ENCODE measurements around the gene GPER1.
A peak's percentile ranks its signal among the peaks of the same experiment; 100 is the strongest.
"Not testable (repeated sequence)": the region's sequence is repeated elsewhere in the genome, so short reads cannot be mapped to it uniquely, and the experiment has no call there.

Gene GPER1

GRCh38 chr7:1137517-1138167 lies 49.7 kb downstream of the GPER1 start:
- TF ChIP-seq CTCF (IDR thresholded peaks at IDR 0.05; ENCODE audit: low read depth, low read length, missing control alignments), result no peak
- no peak for DNase-seq (ENCODE audit: extremely low read depth, low read depth)
- H3K4me3 ChIP-seq (replicated peaks; ENCODE audit: low read depth, low read length), result peak overlapping the region; percentile 62

- no peak overlapping the region for H3K4me3 ChIP-seq (replicated peaks; ENCODE audit: low read depth, low read length)
- no peak for TF ChIP-seq CTCF (IDR thresholded peaks at IDR 0.05; ENCODE audit: low read depth, low read length, missing control alignments)
- no peak for DNase-seq (ENCODE audit: extremely low read depth, low read depth)
These were observed 52.7 kb downstream of the GPER1 start for GRCh38 chr7:1140476-1141104.

GRCh38 chr7:1141651-1142050 lies 53.7 kb downstream of the GPER1 start:
- no peak overlapping the region for H3K4me3 ChIP-seq (replicated peaks; ENCODE audit: low read depth, low read length)
- no peak for TF ChIP-seq CTCF (IDR thresholded peaks at IDR 0.05; ENCODE audit: low read depth, low read length, missing control alignments)
- no peak for DNase-seq (ENCODE audit: extremely low read depth, low read depth)

GRCh38 chr7:1142051-1142635 lies 54.2 kb downstream of the GPER1 start:
- TF ChIP-seq CTCF (IDR thresholded peaks at IDR 0.05; ENCODE audit: low read depth, low read length, missing control alignments), result no peak
- DNase-seq (ENCODE audit: extremely low read depth, low read depth), result no peak
- no peak overlapping the region for H3K4me3 ChIP-seq (replicated peaks; ENCODE audit: low read depth, low read length)

GRCh38 chr7:1143031-1143430 lies 55.1 kb downstream of the GPER1 start:
- H3K4me3 ChIP-seq (replicated peaks; ENCODE audit: low read depth, low read length); DNase-seq (ENCODE audit: extremely low read depth, low read depth): not testable (repeated sequence)
